Measurements from ENCODE around the gene FAM83G.

The FAM83G gene

GRCh38 chr17:19017401-19017800 lies 12.8 kb upstream of the FAM83G start:
- H3K79me2 ChIP-seq (ENCODE audit: control insufficient read depth, low read length) = no peaks in the 10 kb centered on the region
- peaks cover 18% of the 10 kb centered on the region for H3K4me1 ChIP-seq (ENCODE audit: control insufficient read depth, low read length)
- no peak overlapping the region for H3K4me3 ChIP-seq (ENCODE audit: low read length)
- no peak overlapping the region for H3K27ac ChIP-seq (ENCODE audit: low read depth, low read length)
- H3F3A ChIP-seq (ENCODE audit: control insufficient read depth, insufficient read depth) = peaks cover 8% of the 10 kb centered on the region; the same call in 1 of the 2 replicates
- no peak for TF ChIP-seq CTCF (IDR thresholded peaks at IDR 0.05; ENCODE audit: low read depth, low read length, poor library complexity, severe bottlenecking)
- TF ChIP-seq EZH2phosphoT487 (IDR thresholded peaks at IDR 0.05; ENCODE audit: borderline replicate concordance, low read length) = no peak
- 0 out of 2 replicates have a peak, but pooled peaks cover 5% of the 10 kb centered on the region for H4K20me1 ChIP-seq (ENCODE audit: control insufficient read depth, insufficient read depth, low read depth, low read length)
- H3K4me2 ChIP-seq (ENCODE audit: low read length) = no peak overlapping the region
- H3K9me2 ChIP-seq (replicated peaks; ENCODE audit: control insufficient read depth, low read length) = no peaks in the 10 kb centered on the region
- peaks cover 21% of the 10 kb centered on the region for H3K36me3 ChIP-seq (ENCODE audit: control insufficient read depth, low read length)
- peaks cover 3% of the 10 kb centered on the region; the same call in 1 of the 2 replicates for H3K27me3 ChIP-seq (ENCODE audit: control insufficient read depth, low read length)
- no peaks in the 10 kb centered on the region for H3K9me3 ChIP-seq (ENCODE audit: control insufficient read depth, insufficient read depth, low read length)

GRCh38 chr17:19016881-19017280 lies 12.3 kb upstream of the FAM83G start:
- Histone ChIP-seq H3K4me2 (ENCODE audit: low read length) (no peak overlapping the region), H3K4me1 (ENCODE audit: control insufficient read depth, low read length) (peaks cover 15% of the 10 kb centered on the region), H3K9me3 (ENCODE audit: control insufficient read depth, insufficient read depth, low read length) (no peaks in the 10 kb centered on the region), H3F3A (ENCODE audit: control insufficient read depth, insufficient read depth) (peaks cover 5% of the 10 kb centered on the region; the same call in 1 of the 2 replicates), H3K4me3 (ENCODE audit: low read length) (no peak overlapping the region), H3K9me2 (replicated peaks; ENCODE audit: control insufficient read depth, low read length) (no peaks in the 10 kb centered on the region), H3K79me2 (ENCODE audit: control insufficient read depth, low read length) (no peaks in the 10 kb centered on the region), H4K20me1 (ENCODE audit: control insufficient read depth, insufficient read depth, low read depth, low read length) (0 out of 2 replicates have a peak, but pooled peaks cover 5% of the 10 kb centered on the region), H3K27ac (ENCODE audit: low read depth, low read length) (no peak overlapping the region), H3K36me3 (ENCODE audit: control insufficient read depth, low read length) (peaks cover 16% of the 10 kb centered on the region), H3K27me3 (ENCODE audit: control insufficient read depth, low read length) (peaks cover 3% of the 10 kb centered on the region; the same call in 1 of the 2 replicates)
- TF ChIP-seq CTCF (IDR thresholded peaks at IDR 0.05; ENCODE audit: low read depth, low read length, poor library complexity, severe bottlenecking) (no peak), EZH2phosphoT487 (IDR thresholded peaks at IDR 0.05; ENCODE audit: borderline replicate concordance, low read length) (no peak)

- Histone ChIP-seq H3K27me3 (ENCODE audit: control insufficient read depth, low read length) (peaks cover 3% of the 10 kb centered on the region; the same call in 1 of the 2 replicates), H3K27ac (ENCODE audit: low read depth, low read length) (no peak overlapping the region), H3K4me1 (ENCODE audit: control insufficient read depth, low read length) (peaks cover 15% of the 10 kb centered on the region), H3K9me3 (ENCODE audit: control insufficient read depth, insufficient read depth, low read length) (no peaks in the 10 kb centered on the region), H3K9me2 (replicated peaks; ENCODE audit: control insufficient read depth, low read length) (no peaks in the 10 kb centered on the region), H3K4me3 (ENCODE audit: low read length) (no peak overlapping the region), H3K79me2 (ENCODE audit: control insufficient read depth, low read length) (no peaks in the 10 kb centered on the region), H3F3A (ENCODE audit: control insufficient read depth, insufficient read depth) (peaks cover 5% of the 10 kb centered on the region; the same call in 1 of the 2 replicates), H4K20me1 (ENCODE audit: control insufficient read depth, insufficient read depth, low read depth, low read length) (0 out of 2 replicates have a peak, but pooled peaks cover 5% of the 10 kb centered on the region), H3K36me3 (ENCODE audit: control insufficient read depth, low read length) (peaks cover 10% of the 10 kb centered on the region), H3K4me2 (ENCODE audit: low read length) (no peak overlapping the region)
- no peak for TF ChIP-seq EZH2phosphoT487 (IDR thresholded peaks at IDR 0.05; ENCODE audit: borderline replicate concordance, low read length)
- no peak for TF ChIP-seq CTCF (IDR thresholded peaks at IDR 0.05; ENCODE audit: low read depth, low read length, poor library complexity, severe bottlenecking)
Observed at GRCh38 chr17:19016297-19016696, 11.7 kb upstream of the FAM83G start.

Data from DOHH2 (cell line).